Activated CD4-positive, CD25-positive, alpha-beta regulatory T cell treated with anti-CD3 and anti-CD28 coated beads, Interleukin-2, amount 50 U/mL, for 72 hours (primary cell): ENCODE results near the gene KRT78.
A peak's percentile ranks its signal among the peaks of the same experiment; 100 is the strongest.
"Not testable (repeated sequence)": the region's sequence is repeated elsewhere in the genome, so short reads cannot be mapped to it uniquely, and the experiment has no call there.

Experiments used
- DNase-seq: peaks from one replicate; pipeline ENCODE4 v3.0.0; 2021

Gene KRT78

GRCh38 chr12:52848661-52849255 is at the start of gene KRT78:
Gene KRT78, minus strand, starts transcription at chr12:52848994. Its CDS starts 64 bp downstream, at chr12:52848930.
- DNase-seq: no peak

- no peak for DNase-seq
These were observed 47.7 kb upstream of the KRT78 start for GRCh38 chr12:52896190-52897100.

- DNase-seq: no peak
These were observed 47.0 kb upstream of the KRT78 start for GRCh38 chr12:52895726-52896189.

- DNase-seq: no peak
These were observed 44.2 kb upstream of the KRT78 start for GRCh38 chr12:52892974-52893373.

- DNase-seq: no peak
These were observed 43.5 kb upstream of the KRT78 start for GRCh38 chr12:52892207-52892852.

- DNase-seq: no peak
These were observed 42.2 kb upstream of the KRT78 start for GRCh38 chr12:52891044-52891443.

- DNase-seq: no peak
These were observed 41.6 kb upstream of the KRT78 start for GRCh38 chr12:52890417-52890816.

- peak; percentile 83 for DNase-seq
These were observed 35.9 kb upstream of the KRT78 start for GRCh38 chr12:52884526-52885293.

GRCh38 chr12:52880499-52880898 is 31.7 kb upstream of the KRT78 start:
- DNase-seq: not testable (repeated sequence)

- DNase-seq: peak; percentile 56
These were observed 30.9 kb upstream of the KRT78 start for GRCh38 chr12:52879394-52880351.

GRCh38 chr12:52878507-52879393 is 30.0 kb upstream of the KRT78 start:
- no peak for DNase-seq

GRCh38 chr12:52877242-52877641 is 28.4 kb upstream of the KRT78 start:
- no peak for DNase-seq

GRCh38 chr12:52876372-52876771 is 27.6 kb upstream of the KRT78 start:
- no peak for DNase-seq

GRCh38 chr12:52874573-52875435 is 26.0 kb upstream of the KRT78 start:
- no peak for DNase-seq

GRCh38 chr12:52873832-52874572 is 25.2 kb upstream of the KRT78 start:
- no peak for DNase-seq

- DNase-seq: no peak
These were observed 24.7 kb upstream of the KRT78 start for GRCh38 chr12:52873513-52873831.

GRCh38 chr12:52872644-52873389 is 24.0 kb upstream of the KRT78 start:
- no peak for DNase-seq
